ENCODE results near the gene FANCD2OS.
A peak's percentile ranks its signal among the peaks of the same experiment; 100 is the strongest.
"Not testable (repeated sequence)": the region's sequence is repeated elsewhere in the genome, so short reads cannot be mapped to it uniquely, and the experiment has no call there.

The FANCD2OS gene, protein sequence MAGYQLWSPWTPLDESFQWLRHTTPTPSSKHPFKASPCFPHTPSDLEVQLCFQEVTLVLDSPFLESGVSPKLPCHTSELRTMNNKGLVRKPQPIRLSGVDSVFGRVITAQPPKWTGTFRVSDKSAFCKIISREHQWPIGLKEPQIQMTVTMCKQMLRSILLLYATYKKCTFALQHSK

GRCh38 chr3:10108091-10108490, at the start of gene FANCD2OS:
Gene FANCD2OS, minus strand, starts transcription at chr3:10108255. Its CDS starts 3,481 bp downstream, at chr3:10104774.
- no peak for DNase-seq (ENCODE audit: low spot score)

GRCh38 chr3:10157031-10157430, 49.0 kb upstream of the FANCD2OS start:
- no peak for DNase-seq (ENCODE audit: low spot score)

- no peak for DNase-seq (ENCODE audit: low spot score)
Measured at GRCh38 chr3:10155658-10156057, 47.6 kb upstream of the FANCD2OS start.

- no peak for DNase-seq (ENCODE audit: low spot score)
Measured at GRCh38 chr3:10155123-10155472, 47.0 kb upstream of the FANCD2OS start.

- no peak for DNase-seq (ENCODE audit: low spot score)
Measured at GRCh38 chr3:10154335-10155122, 46.5 kb upstream of the FANCD2OS start.

DNA sequence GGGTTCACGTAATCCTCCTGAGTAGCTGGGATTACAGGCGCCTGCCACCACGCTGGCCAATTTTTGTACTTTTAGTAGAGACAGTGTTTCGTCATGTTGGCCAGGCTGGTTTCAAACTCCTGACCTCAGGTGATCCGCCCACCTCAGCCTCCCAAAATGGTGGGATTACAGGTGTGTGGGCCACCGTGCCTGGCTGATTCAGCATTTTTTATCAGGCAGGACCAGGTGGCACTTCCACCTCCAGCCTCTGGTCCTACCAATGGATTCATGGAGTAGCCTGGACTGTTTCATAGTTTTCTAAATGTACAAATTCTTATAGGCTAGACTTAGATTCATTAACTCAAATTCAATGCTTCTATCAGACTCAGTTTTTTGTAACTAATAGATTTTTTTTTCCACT, 42.9 kb upstream of the FANCD2OS start:
- no peak for DNase-seq (ENCODE audit: low spot score)

DNA sequence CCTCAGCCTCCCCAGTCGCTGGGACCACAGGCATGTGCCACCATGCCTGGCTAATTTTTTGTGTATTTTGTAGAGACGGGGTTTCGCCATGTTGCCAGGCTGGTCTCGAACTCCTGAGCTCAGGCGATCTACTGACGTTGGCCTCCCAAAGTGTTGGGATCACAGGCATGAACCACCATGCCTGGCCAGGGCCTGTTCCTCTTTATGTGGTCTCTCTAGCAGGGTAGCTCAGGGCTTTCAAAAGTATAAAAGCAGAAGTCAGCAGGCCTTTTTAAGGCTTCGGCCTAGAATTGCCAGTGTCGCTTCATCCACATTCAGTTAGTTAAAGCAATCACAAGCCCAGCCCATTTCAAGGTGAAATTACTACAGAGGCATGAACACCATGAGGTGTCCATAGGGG, 41.2 kb upstream of the FANCD2OS start:
- no peak for DNase-seq (ENCODE audit: low spot score)

GRCh38 chr3:10145685-10146084, 37.6 kb upstream of the FANCD2OS start:
- DNase-seq (ENCODE audit: low spot score) = no peak

DNA sequence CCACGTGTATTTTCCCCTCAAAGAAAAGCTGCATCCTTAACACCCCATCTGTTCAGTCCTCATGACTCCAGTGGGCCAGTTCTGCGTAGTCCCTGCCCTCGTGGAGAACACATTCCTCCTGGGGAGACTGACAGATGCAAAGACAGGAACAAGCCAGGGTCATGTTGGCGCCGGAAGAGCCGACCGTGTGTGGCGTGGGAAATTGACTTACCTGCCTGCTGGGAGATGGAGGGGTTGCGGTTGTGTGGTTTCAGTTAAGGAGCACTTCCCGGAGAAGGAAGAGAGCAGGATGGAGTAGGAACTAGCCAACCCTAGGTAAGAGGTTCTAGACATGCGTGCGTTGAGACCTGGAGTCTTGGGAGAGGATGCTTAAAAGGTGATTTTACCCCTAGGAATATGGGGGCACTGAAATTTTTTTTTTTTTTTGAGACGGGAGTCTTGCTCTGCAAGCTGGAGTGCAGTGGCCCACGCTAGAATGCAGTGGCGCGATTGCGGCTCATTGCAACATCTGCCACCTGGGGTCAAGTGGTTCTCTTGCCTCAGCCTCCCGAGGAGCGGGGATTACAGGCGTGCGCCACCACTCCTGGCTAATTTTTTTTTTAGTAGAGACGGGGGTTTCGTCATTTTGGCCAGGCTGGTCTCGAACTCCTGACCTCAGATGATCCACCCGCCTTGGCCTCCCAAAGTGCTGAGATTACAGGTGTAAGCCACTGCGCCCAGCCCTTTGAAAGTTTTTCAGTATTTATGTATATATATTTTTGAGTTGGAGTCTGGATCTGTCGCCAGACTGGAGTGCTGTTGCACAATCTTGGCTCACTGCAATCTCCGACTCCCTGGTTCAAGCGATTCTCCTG, 34.9 kb upstream of the FANCD2OS start:
- no peak for DNase-seq (ENCODE audit: low spot score)

GRCh38 chr3:10140996-10141546, 33.0 kb upstream of the FANCD2OS start:
- DNase-seq (ENCODE audit: low spot score) = no peak

GRCh38 chr3:10137178-10137577, 29.1 kb upstream of the FANCD2OS start:
- DNase-seq (ENCODE audit: low spot score) = no peak

- no peak for DNase-seq (ENCODE audit: low spot score)
Measured at GRCh38 chr3:10136426-10137005, 28.5 kb upstream of the FANCD2OS start.

DNA sequence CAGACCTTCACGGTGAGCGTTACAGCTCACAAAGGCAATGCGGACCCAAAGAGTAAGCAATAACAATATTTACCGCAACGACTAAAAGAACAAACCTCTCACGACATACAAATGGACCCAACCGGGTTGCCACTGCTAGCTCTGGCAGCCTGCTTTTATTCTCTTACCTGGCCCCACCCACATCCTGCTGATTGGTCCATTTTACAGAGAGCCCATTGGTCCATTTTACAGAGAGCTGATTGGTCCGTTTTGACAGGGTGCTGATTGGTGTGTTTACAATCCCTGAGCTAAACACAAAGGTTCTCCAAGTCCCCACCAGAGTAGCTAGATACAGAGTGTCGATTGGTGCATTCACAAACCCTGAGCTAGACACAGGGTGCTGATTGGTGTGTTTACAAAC, 27.8 kb upstream of the FANCD2OS start:
- not testable (repeated sequence) for DNase-seq (ENCODE audit: low spot score)

- DNase-seq (ENCODE audit: low spot score) = no peak
Measured at GRCh38 chr3:10122724-10123123, 14.7 kb upstream of the FANCD2OS start.

DNA sequence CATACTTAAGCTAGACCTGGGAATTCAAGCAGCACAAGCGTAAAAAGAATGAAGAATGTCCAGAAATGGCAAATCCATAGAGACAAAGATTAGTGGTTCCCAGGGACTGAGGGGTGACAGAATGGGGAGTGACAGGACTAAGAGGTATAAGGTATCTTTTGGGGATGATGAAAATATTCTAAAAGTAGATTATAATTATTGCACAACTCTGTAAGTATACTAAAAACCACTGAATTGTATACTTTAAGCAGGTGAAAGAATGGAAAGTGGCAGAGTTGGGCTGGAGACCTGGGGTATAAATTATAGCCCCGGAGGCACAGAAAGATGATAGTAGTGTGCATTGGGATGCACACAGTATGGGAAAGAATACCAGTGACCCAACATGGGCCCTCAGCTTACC, 13.0 kb upstream of the FANCD2OS start:
- DNase-seq (ENCODE audit: low spot score) = no peak

DNA sequence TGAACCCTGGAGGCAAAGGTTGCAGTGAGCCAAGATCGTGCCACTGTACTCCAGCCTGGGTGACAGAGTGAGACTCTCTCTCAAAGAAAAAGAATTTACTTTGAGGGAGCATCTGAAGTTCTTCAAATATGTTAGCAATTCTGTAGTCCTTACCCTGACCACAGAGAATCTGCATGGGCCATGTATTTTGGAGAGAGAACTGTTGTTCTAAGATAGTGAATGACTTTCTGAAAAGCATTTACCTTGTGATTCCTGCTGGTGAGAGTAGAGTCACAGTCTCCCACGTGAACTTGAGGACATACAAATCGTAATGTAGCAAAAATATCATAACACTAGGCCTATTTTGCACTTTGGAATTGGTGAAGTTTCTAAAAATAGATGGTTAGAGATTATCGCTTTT, 11.3 kb upstream of the FANCD2OS start:
- no peak for DNase-seq (ENCODE audit: low spot score)

DNA sequence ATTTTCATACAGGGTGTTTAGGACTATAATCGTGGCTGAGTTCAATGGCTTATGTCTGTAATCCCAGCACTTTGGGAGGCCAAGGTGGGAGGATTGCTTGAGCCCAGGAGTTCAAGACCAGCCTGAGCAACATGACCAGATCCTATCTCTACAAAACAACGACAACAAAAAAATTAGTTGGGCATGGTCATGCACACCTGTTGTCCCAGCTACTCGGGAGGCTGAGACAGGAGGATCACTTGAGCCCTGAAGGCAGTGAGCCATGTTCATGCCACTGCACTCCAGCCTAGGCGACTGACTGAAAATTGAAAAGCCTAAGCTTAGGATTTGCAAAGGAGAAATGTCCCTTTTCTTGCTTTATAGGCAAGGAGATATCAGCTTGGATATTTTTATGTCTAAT, 8.9 kb upstream of the FANCD2OS start:
- DNase-seq (ENCODE audit: low spot score) = no peak

DNA sequence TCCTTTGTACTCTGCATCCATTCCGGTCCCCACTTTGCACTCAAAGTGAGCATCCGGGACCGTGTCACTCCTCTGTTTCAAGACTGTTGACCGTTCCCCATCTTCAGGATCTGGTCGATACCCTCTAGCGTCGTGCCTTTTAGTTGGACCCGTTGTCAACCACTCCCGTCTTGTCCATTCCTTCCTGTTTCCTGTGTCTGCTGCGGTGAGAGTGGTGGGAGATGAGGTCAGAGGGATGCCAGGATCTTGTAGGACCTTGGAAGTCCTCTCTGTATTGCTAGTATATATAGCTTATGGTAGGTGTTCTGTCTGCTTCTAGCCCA, 8.0 kb upstream of the FANCD2OS start:
- DNase-seq (ENCODE audit: low spot score) = no peak

GRCh38 chr3:10115326-10116137, 7.5 kb upstream of the FANCD2OS start, which contains the start of gene BRK1:
Gene BRK1, plus strand, starts transcription at chr3:10115675. Its CDS starts 27 bp downstream, at chr3:10115702.
- DNase-seq (ENCODE audit: low spot score) = peak; percentile 92

DNA sequence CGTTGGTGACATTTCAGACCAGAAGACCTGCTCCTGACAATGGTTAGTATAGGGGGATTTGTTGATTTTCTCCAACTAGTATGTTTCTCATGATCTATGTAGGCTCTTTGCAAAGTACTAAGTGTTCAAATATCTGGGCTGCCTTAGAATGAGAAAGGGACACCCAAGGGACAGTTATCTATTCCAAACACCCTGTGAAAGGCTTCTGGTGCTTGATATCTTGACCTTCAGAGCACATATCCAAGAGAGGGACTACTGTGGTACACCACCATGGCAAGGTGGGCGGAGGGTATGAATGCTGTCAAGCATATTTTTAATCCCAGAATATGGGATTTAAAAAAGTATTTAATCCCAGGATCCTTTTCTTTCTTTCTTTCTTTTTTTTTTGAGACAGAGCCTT, 1.1 kb downstream of the FANCD2OS start:
- no peak for DNase-seq (ENCODE audit: low spot score)

- DNase-seq (ENCODE audit: low spot score) = no peak
Measured at GRCh38 chr3:10099041-10099440, 9.0 kb downstream of the FANCD2OS start.
